NCI-H2196 treated with DMSO at 0.1 percent for 48 hours (cell line): ENCODE results near the gene FGF6.
"Not testable (repeated sequence)": the region's sequence is repeated elsewhere in the genome, so short reads cannot be mapped to it uniquely, and the experiment has no call there.

Experiments used
- DNase-seq: peaks from one replicate; lab custom pipeline; 2025; ENCODE audit not compliant: unreplicated experiment; lab: John Stamatoyannopoulos, UW

FGF6 gene

GRCh38 chr12:4445156-4446101, at the start of gene FGF6:
FGF6 (minus strand) TSS chr12:4445815; CDS start chr12:4445570, 245 bp downstream.
- DNase-seq: no peak

GRCh38 chr12:4490973-4491372, 45.4 kb upstream of the FGF6 start:
- no peak for DNase-seq

- DNase-seq: no peak
Measured at GRCh38 chr12:4489556-4489955, 43.9 kb upstream of the FGF6 start.

- DNase-seq: no peak
Measured at GRCh38 chr12:4486980-4487379, 41.4 kb upstream of the FGF6 start.

- no peak for DNase-seq
Measured at GRCh38 chr12:4486049-4486699, 40.6 kb upstream of the FGF6 start.

GRCh38 chr12:4483885-4484823, 38.5 kb upstream of the FGF6 start:
- DNase-seq: peak; percentile 11

GRCh38 chr12:4482936-4483335, 37.3 kb upstream of the FGF6 start:
- DNase-seq: no peak

- no peak for DNase-seq
Measured at GRCh38 chr12:4478933-4479332, 33.3 kb upstream of the FGF6 start.

GRCh38 chr12:4477129-4477528, 31.5 kb upstream of the FGF6 start:
- DNase-seq: no peak

GRCh38 chr12:4472046-4472445, 26.4 kb upstream of the FGF6 start:
- no peak for DNase-seq

- DNase-seq: no peak
Measured at GRCh38 chr12:4471256-4471655, 25.6 kb upstream of the FGF6 start.

GRCh38 chr12:4468994-4469393, 23.4 kb upstream of the FGF6 start:
- DNase-seq: no peak

GRCh38 chr12:4460761-4461160, 15.1 kb upstream of the FGF6 start:
- DNase-seq: no peak

- not testable (repeated sequence) for DNase-seq
Measured at GRCh38 chr12:4455849-4456248, 10.2 kb upstream of the FGF6 start.

- DNase-seq: no peak
Measured at GRCh38 chr12:4454315-4454860, 8.8 kb upstream of the FGF6 start.

- DNase-seq: no peak
Measured at GRCh38 chr12:4451694-4452093, 6.1 kb upstream of the FGF6 start.

GRCh38 chr12:4450551-4451112, 5.0 kb upstream of the FGF6 start:
- no peak for DNase-seq

GRCh38 chr12:4449851-4450221, 4.2 kb upstream of the FGF6 start:
- DNase-seq: no peak

- DNase-seq: no peak
Measured at GRCh38 chr12:4448943-4449850, 3.6 kb upstream of the FGF6 start.
